Body of pancreas (tissue), 4 donors: Measurements from ENCODE around the gene ING4.

Experiments
- CTCF ChIP-seq, 7 experiments: fragments of 450-650 bp in 4 of 7; fragments of 200-600 bp in 3 of 7; sonication (generic) in 3 of 7; IDR thresholded peaks; one replicate each; pipeline ENCODE4 v1.5.1; 2016 to 2019; ENCODE audit warnings: antibody characterized with exemption in 7 of 7
- POLR2A ChIP-seq, 3 donors: fragments of 450-650 bp; IDR thresholded peaks; one replicate each; pipeline ENCODE4 v1.6.1; 2016; ENCODE audit warnings: antibody characterized with exemption in 3 of 3, mild to moderate bottlenecking in 2 of 3

- TF ChIP-seq CTCF (IDR thresholded peaks at IDR 0.05) = no peak
- no peak for TF ChIP-seq POLR2A (IDR thresholded peaks at IDR 0.05)
These were observed 10.5 kb downstream of the ING4 start for GRCh38 chr12:6652391-6652790.
